ENCODE measurements around the gene ST6GALNAC1. TPM values are rescaled to one million over a fixed set of nuclear protein-coding genes. Genes with fewer than 3 reads are reported as not detected.

ST6GALNAC1 gene
- total RNA-seq, 4 donors from 2014 or later: 121 to 281 (median 182) TPM

- 30 to 53% methylated on average over 2 to 5 of the region's 5 CpGs for whole genome bisulfite sequencing, 2 donors (ENCODE audit: low coverage in 1 of 2)
- Histone ChIP-seq H3K27me3 (no peaks in the 10 kb centered on the region), H3K4me3 (no peak overlapping the region), H3K36me3 (no peaks in the 10 kb centered on the region), H3K27ac (peak overlapping the region; percentile 82 to 90 (median 86)), H3K4me1 (peaks cover 0 to 33% (median 15%) of the 10 kb centered on the region in 4 donors), H3K9me3 (no peaks in the 10 kb centered on the region)
- TF ChIP-seq POLR2A (IDR thresholded peaks at IDR 0.05): peak; percentile 29
- no peak for TF ChIP-seq CTCF (IDR thresholded peaks at IDR 0.05)
- TF ChIP-seq POLR2AphosphoS5 (IDR thresholded peaks at IDR 0.05): peak in 1 of 3 donors; percentile 27
- peak; percentile 47 for DNase-seq
- in situ Hi-C loops (cut with MboI; ENCODE audit: low pct_ligation_motif_present in 1 of 4, low pct_unique_long_range_greater_than_20kb in 1 of 4, low sequenced_read_pairs in 3 of 4) (no loop called here), intact Hi-C loops (cut with DNase I; ENCODE audit: low total_unique reads) (no loop called here)
Observed at GRCh38 chr17:76645481-76645880, 1.9 kb upstream of the ST6GALNAC1 start.

GRCh38 chr17:76644995-76645394, 1.4 kb upstream of the ST6GALNAC1 start:
- peak overlapping the region; percentile 82 to 90 (median 86) for H3K27ac ChIP-seq
- peaks cover 0 to 36% (median 15%) of the 10 kb centered on the region in 4 donors for H3K4me1 ChIP-seq
- H3K9me3 ChIP-seq: no peaks in the 10 kb centered on the region
- intact Hi-C loops (cut with DNase I; ENCODE audit: low total_unique reads) (no loop called here), in situ Hi-C loops (cut with MboI; ENCODE audit: low pct_ligation_motif_present in 1 of 4, low pct_unique_long_range_greater_than_20kb in 1 of 4, low sequenced_read_pairs in 3 of 4) (no loop called here)
- H3K27me3 ChIP-seq: no peaks in the 10 kb centered on the region
- no peaks in the 10 kb centered on the region for H3K36me3 ChIP-seq
- peak in 1 of 5 experiments; percentile 20 for TF ChIP-seq CTCF (IDR thresholded peaks at IDR 0.05)
- TF ChIP-seq POLR2A (IDR thresholded peaks at IDR 0.05): no peak
- TF ChIP-seq POLR2AphosphoS5 (IDR thresholded peaks at IDR 0.05): peak in 2 of 3 donors; percentile 16 to 33
- WGBS, 2 donors (ENCODE audit: low coverage in 1 of 2): 44 to 58% methylated on average over 8 of the region's 8 CpGs
- no peak overlapping the region for H3K4me3 ChIP-seq
- peak; percentile 54 for DNase-seq

GRCh38 chr17:76642994-76643393, 563 bp downstream of the ST6GALNAC1 start:
- Histone ChIP-seq H3K36me3 (no peaks in the 10 kb centered on the region), H3K4me3 (peak overlapping the region; percentile 7 to 50 (median 48)), H3K27me3 (no peaks in the 10 kb centered on the region), H3K27ac (peak overlapping the region; percentile 82 to 90 (median 86)), H3K4me1 (peaks cover 0 to 38% (median 17%) of the 10 kb centered on the region in 4 donors), H3K9me3 (no peaks in the 10 kb centered on the region)
- no peak for DNase-seq
- in situ Hi-C loops (cut with MboI; ENCODE audit: low pct_ligation_motif_present in 1 of 4, low pct_unique_long_range_greater_than_20kb in 1 of 4, low sequenced_read_pairs in 3 of 4) (no loop called here), intact Hi-C loops (cut with DNase I; ENCODE audit: low total_unique reads) (no loop called here)
- WGBS, 2 donors (ENCODE audit: low coverage in 1 of 2): 34 to 53% methylated on average over 6 of the region's 6 CpGs
- TF ChIP-seq CTCF (IDR thresholded peaks at IDR 0.05) (no peak), POLR2AphosphoS5 (IDR thresholded peaks at IDR 0.05) (no peak), EP300 (IDR thresholded peaks at IDR 0.05; ENCODE audit: low read depth) (no peak)

GRCh38 chr17:76642032-76642561, 1.5 kb downstream of the ST6GALNAC1 start:
- in situ Hi-C loops (cut with MboI; ENCODE audit: low pct_ligation_motif_present in 1 of 4, low pct_unique_long_range_greater_than_20kb in 1 of 4, low sequenced_read_pairs in 3 of 4): no loop called here
- peak overlapping the region in 3 of 4 donors; percentile 47 to 50 (median 48) for H3K4me3 ChIP-seq

More at GRCh38 chr17:76642032-76642561, 1.5 kb downstream of the ST6GALNAC1 start:
- Histone ChIP-seq H3K9me3 (no peaks in the 10 kb centered on the region), H3K27ac (peak overlapping the region; percentile 82 to 90 (median 86)), H3K4me1 (peaks cover 0 to 42% (median 17%) of the 10 kb centered on the region in 4 donors), H3K27me3 (no peaks in the 10 kb centered on the region), H3K36me3 (no peaks in the 10 kb centered on the region)
- intact Hi-C loops (cut with DNase I; ENCODE audit: low total_unique reads): no loop called here
- WGBS, 2 donors (ENCODE audit: low coverage in 1 of 2): 51 to 58% methylated on average over 5 of the region's 5 CpGs
- no peak for DNase-seq
- TF ChIP-seq CTCF (IDR thresholded peaks at IDR 0.05) (no peak), POLR2A (IDR thresholded peaks at IDR 0.05) (no peak), EP300 (IDR thresholded peaks at IDR 0.05; ENCODE audit: low read depth) (no peak), POLR2AphosphoS5 (IDR thresholded peaks at IDR 0.05) (no peak)

All from transverse colon (tissue), 4 donors.